Stomach (tissue), 9 donors: ENCODE measurements around the gene CCDC134. TPM values are rescaled to one million over a fixed set of nuclear protein-coding genes. Genes with fewer than 3 reads are reported as not detected.

Source experiments
- DNase-seq, 2 donors: peaks; one replicate each; pipeline versions ENCODE4 v3.0.0 to v3.0.0-alpha.2; 2013 to 2019
- H3K27ac ChIP-seq, 5 donors: fragments of 200-600 bp in 4 of 5; sonication (generic) in 4 of 5; one replicate each; pipeline ENCODE4 v1.5.1; 2013 to 2019; ENCODE audit warnings: mild to moderate bottlenecking in 1 of 5, moderate library complexity in 1 of 5
- H3K27me3 ChIP-seq, 3 donors: fragments of 200-600 bp; sonication (generic); one replicate each; pipeline ENCODE4 v1.5.1; 2017 to 2019; ENCODE audit warnings: mixed run types in 1 of 3
- H3K36me3 ChIP-seq, 4 donors: fragments of 200-600 bp; sonication (generic); 1 replicate in 3 of 4; 2 replicates in 1 of 4; pipeline ENCODE4 v1.5.1; 2016 to 2019
- H3K4me1 ChIP-seq, 4 donors: fragments of 200-600 bp; sonication (generic); one replicate each; pipeline ENCODE4 v1.5.1; 2016 to 2019
- H3K4me3 ChIP-seq, 4 donors: fragments of 200-600 bp; sonication (generic) in 3 of 4; one replicate each; pipeline ENCODE4 v1.5.1; 2016 to 2019; ENCODE audit warnings: mild to moderate bottlenecking in 1 of 4
- H3K9me3 ChIP-seq, 4 donors: fragments of 200-600 bp; sonication (generic); one replicate each; pipeline ENCODE4 v1.5.1; 2016 to 2019
- CTCF ChIP-seq, 7 experiments: fragments of 450-650 bp in 4 of 7; fragments of 200-600 bp in 3 of 7; sonication (generic) in 3 of 7; IDR thresholded peaks; one replicate each; pipeline ENCODE4 v1.5.1; 2016 to 2019; ENCODE audit warnings: antibody characterized with exemption in 7 of 7, control low read depth in 2 of 7, mild to moderate bottlenecking in 1 of 7
- EP300 ChIP-seq: sonication (generic); formaldehyde crosslinking; IDR thresholded peaks from one replicate; pipeline ENCODE4 v1.6.1; 2017; ENCODE audit warnings: antibody characterized with exemption
- POLR2A ChIP-seq, 4 donors: fragments of 450-650 bp; IDR thresholded peaks; one replicate each; pipeline ENCODE4 v1.6.1; 2016; ENCODE audit warnings: antibody characterized with exemption in 4 of 4, control low read depth in 2 of 4, mild to moderate bottlenecking in 1 of 4, moderate library complexity in 1 of 4
- POLR2AphosphoS5 ChIP-seq, 3 donors: sonication (generic); formaldehyde crosslinking; IDR thresholded peaks; one replicate each; pipeline ENCODE4 v1.6.1; 2016; ENCODE audit warnings: antibody characterized with exemption in 3 of 3
- WGBS, 5 donors: extraction: QIAGEN DNeasy Blood & Tissue Kit in 3 of 5; methylation state at CpG; one replicate each; pipeline versions ENCODE4 v1.1.5 to v1.1.7; 2013 to 2018; 5-methylcytosine and 5-hydroxymethylcytosine counted together
- intact Hi-C: fragments of 100-400 bp; cut with DNase I; formaldehyde crosslinking; loops from one replicate; pipeline ENCODE4 v1.15.1; 2023; ENCODE audit warnings: low total_unique reads
- polyA plus RNA-seq, 3 donors: library from polyadenylated mRNA; stranded (reverse); fragments of 200-250 nt; gene quantifications; one replicate each; pipeline ENCODE4 v1.2.3, GENCODE V29; 2013
- total RNA-seq, 5 donors: library from RNA; depleted of rRNA; stranded (reverse); fragments of >200 nt; gene quantifications; one replicate each; pipeline versions ENCODE4 v1.1.0 to v1.2.3, GENCODE V29; 2014 to 2016
- donor health status: healthy with polysubstance abuse.
- donor health status: Bipolar disorder and iron deficiency.
- donor health status: healthy.

Gene CCDC134
- total and polyA plus RNA-seq, 8 donors, result 1.6 to 16.5 (median 7.4) TPM; not detected in 2

- WGBS, 5 donors, result 46 to 81% (median 52%) methylated on average over 1 of the region's 1 CpG
- no peaks in the 10 kb centered on the region for H3K36me3 ChIP-seq
- H3K4me1 ChIP-seq, result peaks cover 80 to 97% (median 92%) of the 10 kb centered on the region in 4 donors
- H3K27me3 ChIP-seq, result no peaks in the 10 kb centered on the region
- no peak overlapping the region for H3K4me3 ChIP-seq
- intact Hi-C loops, result no loop called here
- peak overlapping the region; percentile 43 to 84 (median 74) for H3K27ac ChIP-seq
- H3K9me3 ChIP-seq, result no peaks in the 10 kb centered on the region
- TF ChIP-seq EP300 (no peak), CTCF (IDR thresholded peaks at IDR 0.05) (no peak), POLR2A (IDR thresholded peaks at IDR 0.05) (no peak), POLR2AphosphoS5 (IDR thresholded peaks at IDR 0.05) (no peak)
- no peak for DNase-seq
These were observed 43.6 kb downstream of the CCDC134 start for GRCh38 chr22:41844036-41844435.

GRCh38 chr22:41844513-41844912 is 44.0 kb downstream of the CCDC134 start:
- H3K4me1 ChIP-seq, result peaks cover 78 to 97% (median 88%) of the 10 kb centered on the region in 4 donors
- no peaks in the 10 kb centered on the region for H3K27me3 ChIP-seq
- peak; percentile 78 to 80 for DNase-seq
- TF ChIP-seq POLR2AphosphoS5 (IDR thresholded peaks at IDR 0.05), result peak in 2 of 3 donors; percentile 22 to 27
- TF ChIP-seq CTCF (IDR thresholded peaks at IDR 0.05), result no peak
- TF ChIP-seq EP300, result no peak
- 20 to 49% (median 26%) methylated on average over 3 of the region's 3 CpGs for WGBS, 5 donors
- no peaks in the 10 kb centered on the region for H3K36me3 ChIP-seq
- no peaks in the 10 kb centered on the region for H3K9me3 ChIP-seq
- no peak overlapping the region for H3K4me3 ChIP-seq
- intact Hi-C loops, result no loop called here
- peak overlapping the region; percentile 43 to 84 (median 74) for H3K27ac ChIP-seq

- no peaks in the 10 kb centered on the region for H3K9me3 ChIP-seq
- no peaks in the 10 kb centered on the region for H3K36me3 ChIP-seq
- DNase-seq, result peak in 1 of 2 donors; percentile 41
- no peak overlapping the region for H3K4me3 ChIP-seq
- H3K27ac ChIP-seq, result peak overlapping the region; percentile 43 to 84 (median 74)
- WGBS, 5 donors, result 19 to 42% (median 35%) methylated on average over 4 of the region's 4 CpGs
- intact Hi-C loops, result no loop called here
- H3K27me3 ChIP-seq, result no peaks in the 10 kb centered on the region
- peaks cover 75 to 89% (median 80%) of the 10 kb centered on the region in 4 donors for H3K4me1 ChIP-seq
- TF ChIP-seq EP300 (no peak), POLR2AphosphoS5 (IDR thresholded peaks at IDR 0.05) (peak in 2 of 3 donors; percentile 31 to 69), CTCF (IDR thresholded peaks at IDR 0.05) (no peak), POLR2A (IDR thresholded peaks at IDR 0.05) (no peak)
These were observed 45.1 kb downstream of the CCDC134 start for GRCh38 chr22:41845380-41846267.

GRCh38 chr22:41846268-41846987 is 45.9 kb downstream of the CCDC134 start:
- 41 to 53% (median 47%) methylated on average over 10 of the region's 10 CpGs for WGBS, 5 donors
- Histone ChIP-seq H3K27me3 (no peaks in the 10 kb centered on the region), H3K27ac (peak overlapping the region; percentile 43 to 84 (median 74)), H3K9me3 (no peaks in the 10 kb centered on the region), H3K4me1 (peaks cover 69 to 80% (median 72%) of the 10 kb centered on the region in 4 donors), H3K36me3 (peaks cover 0 to 3% (median under 1%) of the 10 kb centered on the region in 4 donors), H3K4me3 (no peak overlapping the region)
- intact Hi-C loops, result no loop called here
- no peak for DNase-seq
- TF ChIP-seq CTCF (IDR thresholded peaks at IDR 0.05) (no peak), EP300 (no peak), POLR2A (IDR thresholded peaks at IDR 0.05) (no peak), POLR2AphosphoS5 (IDR thresholded peaks at IDR 0.05) (no peak)
